Lower lobe of right lung (tissue), 2 donors: Measurements from ENCODE around the gene MORN1. TPM values are rescaled to one million over a fixed set of nuclear protein-coding genes. Genes with fewer than 3 reads are reported as not detected.
"Not testable (repeated sequence)": the region's sequence is repeated elsewhere in the genome, so short reads cannot be mapped to it uniquely, and the experiment has no call there.

Experiments
- ATAC-seq, 2 donors: fragments of 200-7000 bp; cut with Tn5 transposase; one replicate each; pipeline ENCODE4 v1.9.1; 2020 to 2022; ENCODE audit warnings: mild to moderate bottlenecking in 2 of 2, moderate library complexity in 2 of 2
- DNase-seq: peaks from one replicate; pipeline ENCODE4 v3.0.0-alpha.2; 2020
- H3K27ac ChIP-seq: fragments of 200-600 bp; one replicate; pipeline ENCODE4 v1.8.0; 2022
- H3K27me3 ChIP-seq: fragments of 200-600 bp; one replicate; pipeline ENCODE4 v1.8.0; 2022; ENCODE audit warnings: low read depth
- H3K36me3 ChIP-seq: fragments of 200-600 bp; one replicate; pipeline ENCODE4 v1.8.0; 2022; ENCODE audit warnings: mild to moderate bottlenecking
- H3K4me1 ChIP-seq: fragments of 200-600 bp; one replicate; pipeline ENCODE4 v1.8.0; 2022
- H3K4me3 ChIP-seq: fragments of 200-600 bp; one replicate; pipeline ENCODE4 v1.8.0; 2022; ENCODE audit warnings: mild to moderate bottlenecking
- H3K9me3 ChIP-seq: fragments of 200-600 bp; one replicate; pipeline ENCODE4 v1.8.0; 2022
- intact Hi-C: fragments of 100-400 bp; cut with DNase I; formaldehyde crosslinking; loops from one replicate; pipeline ENCODE4 v1.11.0; 2022
- total RNA-seq: library from RNA; stranded (reverse); fragmentation: NEBNext Ultra II Directional; extraction: Animal tissue kit (Norgen Biotek cat#: 25700); gene quantifications from one replicate; pipeline ENCODE4 v1.2.1, GENCODE V29; 2021
- TF ChIP-seq, protein P1 (sequence below): fragments of 200-600 bp; IDR thresholded peaks from one replicate; pipeline ENCODE4 v1.8.0; 2022; ENCODE audit warnings: antibody characterized with exemption, mild to moderate bottlenecking
- donor health status: DM: no; HTN: yes; CAD: no; lungs with severe emphysema.

Gene MORN1
- total RNA-seq, 1 donor from 2014 or later: 13.4 TPM

DNA sequence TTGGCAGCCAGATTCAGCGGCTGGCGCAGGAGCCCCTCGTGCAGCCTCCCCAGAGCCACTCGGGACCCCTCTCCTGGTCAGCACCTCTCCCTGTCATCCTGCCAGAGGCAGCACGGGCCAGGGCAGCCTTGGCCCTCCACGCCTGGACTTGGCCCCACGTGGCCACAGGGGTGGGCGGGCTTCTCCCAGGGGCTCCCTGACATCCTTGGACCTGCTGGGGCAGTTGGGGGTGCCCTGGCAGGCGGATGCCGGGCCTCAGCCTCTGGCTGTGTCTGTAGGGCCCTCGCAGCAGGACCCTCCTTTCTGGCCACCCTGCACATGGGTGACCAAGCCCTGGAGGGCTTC lies 60.2 kb downstream of the MORN1 start:
- peak overlapping the region; percentile 53 for H3K27ac ChIP-seq
- H3K4me1 ChIP-seq: peaks cover 16% of the 10 kb centered on the region
- ATAC-seq: peak in 1 of 2 donors; percentile 17
- intact Hi-C loops: no loop called here
- H3K27me3 ChIP-seq: no peaks in the 10 kb centered on the region
- TF ChIP-seq, protein P1, sequence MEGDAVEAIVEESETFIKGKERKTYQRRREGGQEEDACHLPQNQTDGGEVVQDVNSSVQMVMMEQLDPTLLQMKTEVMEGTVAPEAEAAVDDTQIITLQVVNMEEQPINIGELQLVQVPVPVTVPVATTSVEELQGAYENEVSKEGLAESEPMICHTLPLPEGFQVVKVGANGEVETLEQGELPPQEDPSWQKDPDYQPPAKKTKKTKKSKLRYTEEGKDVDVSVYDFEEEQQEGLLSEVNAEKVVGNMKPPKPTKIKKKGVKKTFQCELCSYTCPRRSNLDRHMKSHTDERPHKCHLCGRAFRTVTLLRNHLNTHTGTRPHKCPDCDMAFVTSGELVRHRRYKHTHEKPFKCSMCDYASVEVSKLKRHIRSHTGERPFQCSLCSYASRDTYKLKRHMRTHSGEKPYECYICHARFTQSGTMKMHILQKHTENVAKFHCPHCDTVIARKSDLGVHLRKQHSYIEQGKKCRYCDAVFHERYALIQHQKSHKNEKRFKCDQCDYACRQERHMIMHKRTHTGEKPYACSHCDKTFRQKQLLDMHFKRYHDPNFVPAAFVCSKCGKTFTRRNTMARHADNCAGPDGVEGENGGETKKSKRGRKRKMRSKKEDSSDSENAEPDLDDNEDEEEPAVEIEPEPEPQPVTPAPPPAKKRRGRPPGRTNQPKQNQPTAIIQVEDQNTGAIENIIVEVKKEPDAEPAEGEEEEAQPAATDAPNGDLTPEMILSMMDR: no peak
- no peak for DNase-seq
- H3K36me3 ChIP-seq: no peaks in the 10 kb centered on the region
- H3K9me3 ChIP-seq: no peaks in the 10 kb centered on the region
- H3K4me3 ChIP-seq: no peak overlapping the region

DNA sequence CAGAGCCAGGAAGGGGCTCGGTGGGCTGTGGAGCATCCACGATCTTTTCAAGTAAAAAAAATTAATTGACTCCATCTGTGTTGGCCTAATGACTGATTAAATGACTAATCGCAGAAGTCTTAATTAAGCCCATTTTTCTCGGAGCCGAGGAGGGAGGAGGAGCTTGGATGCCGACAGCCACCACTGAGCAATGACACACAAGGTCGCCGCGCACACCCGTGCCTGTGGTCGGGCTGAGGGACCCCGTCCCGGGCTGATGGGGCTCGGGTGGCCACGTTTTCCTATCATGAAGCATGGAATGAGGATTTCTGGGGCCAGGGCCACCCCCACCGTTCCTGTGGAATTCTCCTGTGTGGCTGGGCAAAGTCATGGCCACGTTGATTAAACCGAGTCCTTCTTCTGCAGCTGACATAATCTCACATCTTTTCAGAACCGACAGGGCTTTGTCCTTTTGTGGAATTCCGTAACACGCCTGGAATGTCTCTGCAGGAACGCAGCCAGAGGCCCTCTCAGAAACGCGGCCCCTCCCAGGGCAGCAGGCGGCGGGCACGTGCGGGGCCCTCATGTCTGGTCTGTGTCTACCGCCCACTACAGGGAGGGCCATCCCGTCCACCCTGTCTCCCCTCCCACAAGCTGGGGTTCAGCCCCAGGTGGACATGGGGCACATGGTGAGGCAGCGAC lies 60.7 kb downstream of the MORN1 start:
- Histone ChIP-seq H3K4me1 (peaks cover 16% of the 10 kb centered on the region), H3K9me3 (no peaks in the 10 kb centered on the region), H3K4me3 (no peak overlapping the region), H3K27ac (peak overlapping the region; percentile 53), H3K27me3 (no peaks in the 10 kb centered on the region), H3K36me3 (no peaks in the 10 kb centered on the region)
- peak; percentile 74 to 80 for ATAC-seq
- peak; percentile 75 for DNase-seq
- intact Hi-C loops: no loop called here
- TF ChIP-seq, protein P1: no peak

DNA sequence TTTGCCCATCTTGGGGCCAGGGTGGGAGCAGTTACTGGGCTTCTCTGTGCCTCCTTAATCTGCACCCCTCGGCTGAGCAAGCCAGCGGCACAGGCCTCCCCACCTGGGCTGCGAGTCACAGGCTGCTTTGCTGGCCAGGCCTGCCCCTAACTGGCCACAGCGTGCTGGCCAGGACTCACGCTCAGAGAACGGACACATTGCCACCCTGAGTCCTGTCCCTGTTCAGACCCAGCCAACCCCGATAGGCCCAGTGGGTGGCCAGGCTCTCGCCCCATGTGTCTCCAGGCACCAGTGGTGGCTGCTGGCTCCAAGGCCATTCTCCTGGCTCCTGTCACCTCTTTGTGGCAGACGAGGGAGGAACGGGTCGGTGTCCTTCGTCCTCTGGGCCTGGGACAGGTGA lies 61.3 kb downstream of the MORN1 start:
- TF ChIP-seq, protein P1: no peak
- intact Hi-C loops: no loop called here
- Histone ChIP-seq H3K27me3 (no peaks in the 10 kb centered on the region), H3K36me3 (no peaks in the 10 kb centered on the region), H3K4me1 (peaks cover 16% of the 10 kb centered on the region), H3K4me3 (no peak overlapping the region), H3K27ac (no peak overlapping the region), H3K9me3 (no peaks in the 10 kb centered on the region)
- DNase-seq (no peak), ATAC-seq (no peak)

DNA sequence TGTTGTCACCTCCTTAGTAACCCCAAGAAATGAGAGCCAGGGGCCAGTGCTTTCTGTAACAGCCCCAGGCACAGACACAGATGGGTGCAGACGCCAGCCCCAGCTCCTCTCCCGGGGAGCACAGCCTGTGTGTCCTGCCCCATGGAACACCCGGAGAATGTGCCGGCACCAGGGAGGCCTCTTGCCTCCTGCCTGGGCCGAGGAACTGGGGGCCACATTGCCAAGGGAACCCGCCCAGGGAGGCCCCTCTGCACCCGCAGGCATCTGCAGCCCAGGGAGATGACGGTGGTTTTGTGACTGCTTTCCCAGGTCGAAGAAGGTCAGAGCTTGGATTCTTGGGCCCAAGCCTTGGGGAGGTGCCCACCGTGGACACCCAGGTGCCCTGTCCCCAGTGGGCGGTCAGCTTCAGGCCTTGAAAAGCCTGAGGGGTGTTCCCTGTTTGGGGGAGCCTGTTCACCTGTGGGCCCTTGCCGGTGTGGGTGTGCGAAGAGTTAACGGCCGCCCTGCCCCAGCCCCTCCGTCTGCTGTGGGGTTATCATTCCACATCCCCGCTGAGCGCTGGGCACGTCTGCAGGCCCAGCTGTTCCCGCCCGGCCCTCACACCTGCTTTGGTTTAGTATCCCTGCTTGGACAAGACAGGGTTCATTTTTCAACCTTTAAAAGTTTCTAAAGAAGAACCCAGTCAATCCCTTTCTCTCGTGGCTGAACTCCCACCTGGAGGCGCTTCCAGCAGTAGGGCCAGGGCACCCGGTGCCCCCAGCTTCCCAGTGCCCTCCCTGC lies 62.5 kb downstream of the MORN1 start:
- H3K9me3 ChIP-seq: no peaks in the 10 kb centered on the region
- H3K4me1 ChIP-seq: peaks cover 16% of the 10 kb centered on the region
- intact Hi-C loops: no loop called here
- H3K27me3 ChIP-seq: no peaks in the 10 kb centered on the region
- TF ChIP-seq, protein P1: no peak
- ATAC-seq (no peak), DNase-seq (no peak)
- H3K27ac ChIP-seq: no peak overlapping the region
- H3K36me3 ChIP-seq: no peaks in the 10 kb centered on the region
- H3K4me3 ChIP-seq: no peak overlapping the region

DNA sequence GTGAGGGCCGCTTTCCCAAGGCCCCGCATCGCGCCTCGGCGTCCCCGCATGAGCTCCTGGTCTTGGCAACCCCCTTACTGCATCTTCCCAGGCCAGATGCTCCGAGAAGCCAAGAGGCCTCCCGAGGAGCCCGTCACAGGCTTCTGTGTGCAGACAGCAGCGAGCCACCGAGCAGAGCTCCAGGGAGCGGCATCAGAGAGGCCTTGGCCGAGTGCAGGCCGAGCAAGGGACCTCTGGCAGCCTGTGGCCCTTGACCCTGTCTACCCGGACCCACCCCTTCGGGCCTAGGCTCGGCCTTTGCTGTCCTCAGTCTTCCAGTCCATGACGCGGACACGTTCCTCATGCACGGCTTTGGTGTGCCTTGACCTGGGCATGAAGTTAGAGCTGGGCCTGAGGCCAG lies 63.5 kb downstream of the MORN1 start:
- ATAC-seq (no peak), DNase-seq (no peak)
- intact Hi-C loops: no loop called here
- TF ChIP-seq, protein P1: no peak
- Histone ChIP-seq H3K4me3 (no peak overlapping the region), H3K27me3 (no peaks in the 10 kb centered on the region), H3K36me3 (no peaks in the 10 kb centered on the region), H3K9me3 (no peaks in the 10 kb centered on the region), H3K4me1 (peaks cover 17% of the 10 kb centered on the region), H3K27ac (no peak overlapping the region)

DNA sequence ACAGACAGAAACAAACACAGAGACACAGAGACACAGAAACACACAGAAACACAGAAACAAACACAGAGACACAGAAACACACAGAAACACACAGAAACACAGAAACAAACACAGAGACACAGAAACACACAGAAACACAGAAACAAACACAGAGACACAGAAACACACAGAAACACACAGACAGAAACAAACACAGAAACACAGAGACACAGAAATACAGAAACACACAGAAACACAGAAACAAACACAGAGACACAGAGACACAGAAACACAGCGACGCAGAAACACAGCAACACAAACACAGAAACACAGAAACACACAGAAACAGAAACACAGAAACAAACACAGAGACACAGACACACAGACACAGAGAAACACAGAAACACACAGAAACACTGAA lies 64.2 kb downstream of the MORN1 start:
- H3K27me3 ChIP-seq, DNase-seq, H3K27ac ChIP-seq, H3K9me3 ChIP-seq, H3K36me3 ChIP-seq, H3K4me3 ChIP-seq, ATAC-seq, intact Hi-C loops: not testable (repeated sequence)
- peaks cover 24% of the 10 kb centered on the region for H3K4me1 ChIP-seq
